MM.1S (cell line): ENCODE results near the gene MRAP2.

ENCODE experiments used
- DNase-seq: peaks from one replicate; pipeline ENCODE4 v3.0.0-alpha.2; 2015
- H2AFZ ChIP-seq: fragments of 300-600 bp; sonication (generic); 2 replicates; pipeline ENCODE4 v1.6.0; 2016; ENCODE audit warnings: antibody characterized with exemption, low read length
- H3F3A ChIP-seq: fragments of 300-600 bp; sonication (generic); 2 replicates; pipeline ENCODE4 v1.6.1; 2016; ENCODE audit warnings: mild to moderate bottlenecking, antibody characterized with exemption, low read length, moderate library complexity, mixed read lengths; ENCODE audit not compliant: insufficient read depth
- H3K27ac ChIP-seq: fragments of 300-600 bp; sonication (generic); 2 replicates; pipeline ENCODE4 v1.5.1; 2016; ENCODE audit warnings: mild to moderate bottlenecking, low read length
- H3K27me3 ChIP-seq: fragments of 300-600 bp; sonication (generic); replicated peaks from 2 replicates; pipeline ENCODE4 v1.6.0; 2016; ENCODE audit warnings: low read length; ENCODE audit not compliant: insufficient read depth
- H3K36me3 ChIP-seq: fragments of 300-600 bp; sonication (generic); replicated peaks from 2 replicates; pipeline ENCODE4 v1.6.1; 2016; ENCODE audit warnings: mild to moderate bottlenecking, low read length, mixed read lengths; ENCODE audit not compliant: insufficient read depth
- H3K4me1 ChIP-seq: fragments of 300-600 bp; sonication (generic); 2 replicates; pipeline ENCODE4 v1.6.1; 2016; ENCODE audit warnings: low read length, mixed read lengths
- H3K4me2 ChIP-seq: fragments of 300-600 bp; sonication (generic); 2 replicates; pipeline ENCODE4 v1.6.0; 2016; ENCODE audit warnings: low read depth, low read length
- H3K4me3 ChIP-seq: fragments of 300-600 bp; sonication (generic); 2 replicates; pipeline ENCODE4 v1.5.1; 2016; ENCODE audit warnings: low read length, mixed read lengths
- H3K79me2 ChIP-seq: fragments of 300-600 bp; sonication (generic); 2 replicates; pipeline ENCODE4 v1.6.1; 2016; ENCODE audit warnings: mixed run types, low read length, mixed read lengths
- H3K9ac ChIP-seq: fragments of 300-600 bp; sonication (generic); 2 replicates; pipeline ENCODE4 v1.6.1; 2016; ENCODE audit warnings: low read length, mixed read lengths
- H3K9me2 ChIP-seq: fragments of 300-600 bp; sonication (generic); replicated peaks from 2 replicates; pipeline ENCODE4 v1.6.1; 2016; ENCODE audit warnings: mild to moderate bottlenecking, low read length, mixed read lengths; ENCODE audit not compliant: insufficient read depth
- H3K9me3 ChIP-seq: fragments of 300-600 bp; sonication (generic); replicated peaks from 2 replicates; pipeline ENCODE4 v1.6.1; 2016; ENCODE audit warnings: mild to moderate bottlenecking, low read length, mixed read lengths; ENCODE audit not compliant: insufficient read depth
- H4K20me1 ChIP-seq: fragments of 300-600 bp; sonication (generic); 2 replicates; pipeline ENCODE4 v1.6.1; 2016; ENCODE audit warnings: mild to moderate bottlenecking, low read length, moderate library complexity, mixed read lengths; ENCODE audit not compliant: insufficient read depth
- CTCF ChIP-seq: fragments of 300-600 bp; sonication (generic); IDR thresholded peaks from 2 replicates; pipeline ENCODE4 v1.5.1; 2016; ENCODE audit warnings: antibody characterized with exemption, low read length, mixed read lengths
- EZH2 ChIP-seq: fragments of 300-600 bp; sonication (generic); optimal IDR thresholded peaks from 2 replicates; pipeline ENCODE3; 2017; ENCODE audit warnings: low read depth, mild to moderate bottlenecking, antibody characterized with exemption, low read length, mixed read lengths
- EZH2phosphoT487 ChIP-seq: fragments of 300-600 bp; sonication (generic); IDR thresholded peaks from 2 replicates; pipeline ENCODE4 v1.6.1; 2018; ENCODE audit warnings: antibody characterized with exemption, low read length

Gene MRAP2

GRCh38 chr6:84019141-84019841 is 14.3 kb upstream of the MRAP2 start:
- Histone ChIP-seq H3K27me3 (no peaks in the 10 kb centered on the region), H3F3A (no peaks in the 10 kb centered on the region), H3K9ac (no peak overlapping the region), H3K27ac (no peak overlapping the region), H3K4me3 (no peak overlapping the region), H2AFZ (no peak overlapping the region), H3K9me2 (no peaks in the 10 kb centered on the region), H3K4me2 (no peak overlapping the region), H3K79me2 (no peaks in the 10 kb centered on the region), H3K4me1 (no peaks in the 10 kb centered on the region; the same call in 1 of the 2 replicates), H3K36me3 (no peaks in the 10 kb centered on the region), H3K9me3 (no peaks in the 10 kb centered on the region), H4K20me1 (no peaks in the 10 kb centered on the region)
- DNase-seq = no peak
- no peak for TF ChIP-seq EZH2phosphoT487
- TF ChIP-seq EZH2 = no peak
- TF ChIP-seq CTCF = no peak

GRCh38 chr6:84019842-84020211 is 13.7 kb upstream of the MRAP2 start:
- no peak overlapping the region for H3K4me3 ChIP-seq
- no peaks in the 10 kb centered on the region for H3K79me2 ChIP-seq
- no peak for DNase-seq
- no peak overlapping the region for H3K9ac ChIP-seq
- no peaks in the 10 kb centered on the region for H3K36me3 ChIP-seq
- H4K20me1 ChIP-seq = no peaks in the 10 kb centered on the region
- no peaks in the 10 kb centered on the region for H3K9me3 ChIP-seq
- H3K9me2 ChIP-seq = no peaks in the 10 kb centered on the region
- no peaks in the 10 kb centered on the region for H3F3A ChIP-seq
- H3K27ac ChIP-seq = no peak overlapping the region
- TF ChIP-seq CTCF (no peak), EZH2 (no peak)
- H3K4me2 ChIP-seq = no peak overlapping the region
- H3K4me1 ChIP-seq = no peaks in the 10 kb centered on the region; the same call in 1 of the 2 replicates
- H3K27me3 ChIP-seq = no peaks in the 10 kb centered on the region
- H2AFZ ChIP-seq = no peak overlapping the region

- H3F3A ChIP-seq = no peaks in the 10 kb centered on the region
- no peak overlapping the region for H3K27ac ChIP-seq
Observed at GRCh38 chr6:84021625-84022024, 11.9 kb upstream of the MRAP2 start.

More at GRCh38 chr6:84021625-84022024, 11.9 kb upstream of the MRAP2 start:
- no peak for TF ChIP-seq EZH2
- no peak for TF ChIP-seq CTCF
- Histone ChIP-seq H4K20me1 (no peaks in the 10 kb centered on the region), H3K79me2 (no peaks in the 10 kb centered on the region), H3K4me1 (no peaks in the 10 kb centered on the region; the same call in 1 of the 2 replicates), H3K27me3 (no peaks in the 10 kb centered on the region), H3K36me3 (no peaks in the 10 kb centered on the region), H3K4me2 (no peak overlapping the region), H3K9me3 (no peaks in the 10 kb centered on the region), H2AFZ (no peak overlapping the region), H3K9me2 (no peaks in the 10 kb centered on the region), H3K9ac (no peak overlapping the region), H3K4me3 (no peak overlapping the region)
- no peak for DNase-seq
